ENCODE measurements around the gene LRRFIP1. TPM values are rescaled to one million over a fixed set of nuclear protein-coding genes. Genes with fewer than 3 reads are reported as not detected.
A peak's percentile ranks its signal among the peaks of the same experiment; 100 is the strongest.

Gene LRRFIP1
- total RNA-seq, 2 experiments from 2014 or later, result 157 to 161 TPM

DNA sequence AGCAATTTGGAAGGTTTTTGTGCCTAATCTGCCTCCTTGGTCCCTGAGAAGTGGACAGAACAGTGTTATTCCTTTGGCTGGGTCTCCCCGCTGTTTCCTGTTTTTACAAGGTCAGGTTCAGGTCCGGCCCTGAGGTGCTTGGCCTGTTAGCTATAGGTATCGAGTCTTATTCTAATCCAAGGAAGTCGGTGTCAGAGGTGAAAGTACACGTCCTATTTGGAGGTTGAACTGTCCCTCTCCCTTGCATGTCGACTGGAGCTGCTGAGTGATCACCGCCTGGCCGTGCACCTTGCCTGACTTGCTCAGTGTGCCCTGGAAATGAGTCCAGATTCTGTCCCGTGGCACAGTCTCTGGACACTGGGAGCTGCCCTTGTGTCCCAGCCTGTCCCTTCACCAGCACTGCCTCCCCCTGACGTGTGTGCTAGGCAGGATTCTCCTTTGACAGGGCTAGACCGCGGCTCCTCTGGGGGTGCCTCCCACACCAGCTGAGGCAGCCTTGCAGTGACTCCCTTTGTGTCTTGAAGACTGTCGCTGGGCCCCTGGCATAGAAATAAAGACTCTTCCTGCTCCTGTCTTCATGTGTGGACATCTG lies 105.5 kb downstream of the LRRFIP1 start:
- H3K4me1 Mint-ChIP-seq (ENCODE audit: low read depth), result peaks cover 67% of the 10 kb centered on the region
- peaks cover 56% of the 10 kb centered on the region for H3K4me1 ChIP-seq (ENCODE audit: insufficient read depth, low read length)
- no peaks in the 10 kb centered on the region for H3K9me3 Mint-ChIP-seq
- H3K4me3 ChIP-seq (ENCODE audit: low read length), result no peak overlapping the region
- ChIA-PET POLR2A (interaction anchor here (0.6 to 1.1 kb wide), 4 partner anchors 36 to 59 kb away, joined by 3 to 4 read pairs (median 3); no protein-coding TSS in a partner anchor), CTCF (interaction anchor here (2.2 to 3.5 kb wide), 2 partner anchors 12 to 60 kb away, joined by 13 to 17 read pairs; no protein-coding TSS in a partner anchor)
- peaks cover 46% of the 10 kb centered on the region for H3K36me3 ChIP-seq (ENCODE audit: insufficient read depth, low read length)
- no peaks in the 10 kb centered on the region for H3K27me3 Mint-ChIP-seq
- TF ChIP-seq, protein P1, sequence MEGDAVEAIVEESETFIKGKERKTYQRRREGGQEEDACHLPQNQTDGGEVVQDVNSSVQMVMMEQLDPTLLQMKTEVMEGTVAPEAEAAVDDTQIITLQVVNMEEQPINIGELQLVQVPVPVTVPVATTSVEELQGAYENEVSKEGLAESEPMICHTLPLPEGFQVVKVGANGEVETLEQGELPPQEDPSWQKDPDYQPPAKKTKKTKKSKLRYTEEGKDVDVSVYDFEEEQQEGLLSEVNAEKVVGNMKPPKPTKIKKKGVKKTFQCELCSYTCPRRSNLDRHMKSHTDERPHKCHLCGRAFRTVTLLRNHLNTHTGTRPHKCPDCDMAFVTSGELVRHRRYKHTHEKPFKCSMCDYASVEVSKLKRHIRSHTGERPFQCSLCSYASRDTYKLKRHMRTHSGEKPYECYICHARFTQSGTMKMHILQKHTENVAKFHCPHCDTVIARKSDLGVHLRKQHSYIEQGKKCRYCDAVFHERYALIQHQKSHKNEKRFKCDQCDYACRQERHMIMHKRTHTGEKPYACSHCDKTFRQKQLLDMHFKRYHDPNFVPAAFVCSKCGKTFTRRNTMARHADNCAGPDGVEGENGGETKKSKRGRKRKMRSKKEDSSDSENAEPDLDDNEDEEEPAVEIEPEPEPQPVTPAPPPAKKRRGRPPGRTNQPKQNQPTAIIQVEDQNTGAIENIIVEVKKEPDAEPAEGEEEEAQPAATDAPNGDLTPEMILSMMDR (IDR thresholded peaks at IDR 0.05), result no peak
- H3K9me3 ChIP-seq (ENCODE audit: control insufficient read depth in 1 of 2, insufficient read depth in 1 of 2, low read length in 2 of 2), result no peaks in the 10 kb centered on the region
- H3K27ac ChIP-seq (ENCODE audit: low read depth in 1 of 2, low read length in 2 of 2), result no peak overlapping the region
- ATAC-seq (ENCODE audit: poor library complexity) (peak; percentile 18), DNase-seq (no peak)
- no peak overlapping the region for H3K4me3 Mint-ChIP-seq
- peak overlapping the region; percentile 61 for H3K27ac Mint-ChIP-seq
- H3K27me3 ChIP-seq (ENCODE audit: control insufficient read depth in 1 of 2, insufficient read depth in 2 of 2, low read length in 2 of 2), result no peaks in the 10 kb centered on the region
- H3K36me3 Mint-ChIP-seq (ENCODE audit: low read depth), result peaks cover 61% of the 10 kb centered on the region
- intact Hi-C loops (cut with DNase I, micrococcal nuclease), result no loop called here

DNA sequence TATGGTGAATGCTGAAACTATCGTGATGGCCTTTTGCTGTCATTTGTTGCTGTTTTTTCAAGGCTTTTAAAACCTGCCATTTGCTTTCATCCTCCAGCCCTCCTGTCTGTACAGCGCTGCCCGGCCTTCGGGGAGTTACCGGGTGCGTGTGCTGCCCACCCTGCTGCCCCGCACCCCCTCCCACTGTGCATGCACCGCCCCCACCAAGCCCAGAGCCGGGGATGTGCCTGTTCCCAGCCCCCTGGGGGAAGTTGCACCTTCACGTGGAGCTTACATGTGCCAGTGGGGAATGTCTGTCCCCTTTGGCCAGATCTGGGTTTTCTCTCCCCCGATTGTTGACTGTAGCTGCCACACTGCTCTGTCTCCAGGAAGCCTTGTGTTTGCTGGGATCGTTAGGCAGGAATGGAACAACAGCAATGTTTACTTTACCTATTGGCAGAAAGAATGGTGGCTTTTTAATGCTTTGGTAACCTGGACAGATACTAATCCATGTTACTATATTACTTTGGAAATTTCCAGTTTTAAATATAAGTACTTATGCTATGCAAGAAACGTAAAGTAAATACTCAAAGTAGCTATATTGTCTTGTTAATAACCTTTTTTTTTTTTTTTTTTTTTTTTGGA lies 106.4 kb downstream of the LRRFIP1 start:
- Histone ChIP-seq H3K27me3 (ENCODE audit: control insufficient read depth in 1 of 2, insufficient read depth in 2 of 2, low read length in 2 of 2) (no peaks in the 10 kb centered on the region), H3K4me1 (ENCODE audit: insufficient read depth, low read length) (peaks cover 54% of the 10 kb centered on the region), H3K9me3 (ENCODE audit: control insufficient read depth in 1 of 2, insufficient read depth in 1 of 2, low read length in 2 of 2) (no peaks in the 10 kb centered on the region), H3K4me3 (ENCODE audit: low read length) (no peak overlapping the region), H3K27ac (ENCODE audit: low read depth in 1 of 2, low read length in 2 of 2) (no peak overlapping the region), H3K36me3 (ENCODE audit: insufficient read depth, low read length) (peaks cover 55% of the 10 kb centered on the region)
- no peak overlapping the region for H3K4me3 Mint-ChIP-seq
- no peak for ATAC-seq (ENCODE audit: poor library complexity)
- H3K27ac Mint-ChIP-seq, result peak overlapping the region; percentile 61
- H3K36me3 Mint-ChIP-seq (ENCODE audit: low read depth), result peaks cover 65% of the 10 kb centered on the region
- ChIA-PET CTCF (interaction anchor here (0.6 to 3.5 kb wide), 3 partner anchors 11 to 129 kb away, joined by 3 to 17 read pairs (median 13); no protein-coding TSS in a partner anchor), POLR2A (interaction anchor here (1.0 to 1.3 kb wide), 2 partner anchors 42 to 60 kb away, joined by 3 to 5 read pairs; no protein-coding TSS in a partner anchor)
- TF ChIP-seq, protein P1 (IDR thresholded peaks at IDR 0.05), result no peak
- no peak for DNase-seq
- peaks cover 68% of the 10 kb centered on the region for H3K4me1 Mint-ChIP-seq (ENCODE audit: low read depth)
- H3K9me3 Mint-ChIP-seq, result no peaks in the 10 kb centered on the region
- H3K27me3 Mint-ChIP-seq, result no peaks in the 10 kb centered on the region
- intact Hi-C loops (cut with DNase I, micrococcal nuclease), result no loop called here

DNA sequence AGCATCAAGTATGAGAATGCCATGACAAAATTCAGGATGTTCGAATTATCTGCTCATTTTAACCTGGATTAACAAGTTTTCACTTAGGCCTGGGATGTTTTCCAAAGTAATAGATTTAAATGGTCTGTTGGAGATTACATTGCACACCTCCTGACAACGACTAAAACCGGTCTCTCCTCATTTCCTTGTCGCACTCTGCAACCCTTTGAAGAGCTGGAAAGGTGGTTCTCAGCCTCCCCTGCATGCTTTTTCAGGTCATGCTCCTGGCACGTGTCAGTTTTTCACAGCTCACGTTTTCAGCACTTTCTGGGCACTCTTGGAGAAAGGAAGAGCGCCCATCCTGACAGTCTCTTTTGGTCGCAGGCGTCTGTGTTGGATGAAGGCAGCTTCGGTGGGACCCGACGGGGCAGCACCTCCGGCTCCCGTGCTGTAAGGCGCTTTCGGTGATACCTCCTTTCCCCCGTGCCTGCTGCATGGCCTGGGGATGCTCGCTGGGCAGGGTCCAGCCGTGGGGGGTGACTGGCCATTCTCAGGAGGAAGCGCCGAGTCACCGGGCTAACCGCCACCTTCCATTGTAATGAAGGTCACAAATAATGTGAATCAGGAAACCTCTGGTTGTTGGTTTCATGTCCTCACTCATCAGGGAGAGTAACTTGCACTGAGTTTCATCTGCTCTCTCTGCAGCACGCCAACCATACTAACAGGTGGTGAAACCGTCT lies 107.7 kb downstream of the LRRFIP1 start:
- H3K9me3 ChIP-seq (ENCODE audit: control insufficient read depth in 1 of 2, insufficient read depth in 1 of 2, low read length in 2 of 2), result no peaks in the 10 kb centered on the region
- H3K36me3 ChIP-seq (ENCODE audit: insufficient read depth, low read length), result peaks cover 60% of the 10 kb centered on the region
- ChIA-PET POLR2A (interaction anchor here (1.3 kb wide), 1 partner anchor 43 kb away, joined by 5 read pairs; no protein-coding TSS in a partner anchor), CTCF (interaction anchor here (3.3 to 3.5 kb wide), 2 partner anchors 10 to 61 kb away, joined by 13 to 17 read pairs; no protein-coding TSS in a partner anchor)
- no peaks in the 10 kb centered on the region for H3K9me3 Mint-ChIP-seq
- DNase-seq, result no peak
- intact Hi-C loops (cut with DNase I, micrococcal nuclease), result no loop called here
- H3K4me1 ChIP-seq (ENCODE audit: insufficient read depth, low read length), result peaks cover 49% of the 10 kb centered on the region
- peak overlapping the region; percentile 37 for H3K27ac Mint-ChIP-seq
- no peak for ATAC-seq (ENCODE audit: poor library complexity)
- H3K27ac ChIP-seq (ENCODE audit: low read depth in 1 of 2, low read length in 2 of 2), result no peak overlapping the region
- TF ChIP-seq, protein P1 (IDR thresholded peaks at IDR 0.05), result no peak
- no peaks in the 10 kb centered on the region for H3K27me3 ChIP-seq (ENCODE audit: control insufficient read depth in 1 of 2, insufficient read depth in 2 of 2, low read length in 2 of 2)
- no peak overlapping the region for H3K4me3 Mint-ChIP-seq
- peaks cover 67% of the 10 kb centered on the region for H3K4me1 Mint-ChIP-seq (ENCODE audit: low read depth)
- no peaks in the 10 kb centered on the region for H3K27me3 Mint-ChIP-seq
- H3K36me3 Mint-ChIP-seq (ENCODE audit: low read depth), result peaks cover 70% of the 10 kb centered on the region
- no peak overlapping the region for H3K4me3 ChIP-seq (ENCODE audit: low read length)

Data from CD4-positive, alpha-beta T cell (primary cell).